Hepatocyte (in vitro differentiated cells): ENCODE measurements around the gene ZNF511. TPM values are rescaled to one million over a fixed set of nuclear protein-coding genes. Genes with fewer than 3 reads are reported as not detected.

Source experiments
- DNase-seq: peaks from one replicate; pipeline ENCODE4 v3.0.0-alpha.2; 2016; ENCODE audit warnings: low spot score
- H2AFZ ChIP-seq: fragments of 200-600 bp; sonication (generic); 2 replicates; pipeline ENCODE4 v1.6.0; 2016; ENCODE audit warnings: antibody characterized with exemption, mild to moderate bottlenecking
- H3K27ac ChIP-seq: fragments of 200-600 bp; sonication (generic); 2 replicates; pipeline ENCODE4 v1.5.1; 2016; ENCODE audit warnings: mild to moderate bottlenecking
- H3K27me3 ChIP-seq: fragments of 200-600 bp; sonication (generic); 2 replicates; pipeline ENCODE4 v1.6.1; 2016
- H3K36me3 ChIP-seq: fragments of 200-600 bp; sonication (generic); replicated peaks from 2 replicates; pipeline ENCODE4 v1.5.1; 2016; ENCODE audit warnings: low read depth; ENCODE audit not compliant: insufficient read depth
- H3K4me1 ChIP-seq: fragments of 200-600 bp; sonication (generic); 2 replicates; pipeline ENCODE4 v1.5.1; 2016; ENCODE audit warnings: mild to moderate bottlenecking, moderate library complexity; ENCODE audit not compliant: insufficient read depth
- H3K4me2 ChIP-seq: fragments of 200-600 bp; sonication (generic); 2 replicates; pipeline ENCODE4 v1.6.0; 2016
- H3K4me3 ChIP-seq: fragments of 200-600 bp; sonication (generic); 2 replicates; pipeline ENCODE4 v1.5.1; 2016; ENCODE audit warnings: mild to moderate bottlenecking
- H3K79me2 ChIP-seq: fragments of 200-600 bp; sonication (generic); 2 replicates; pipeline ENCODE4 v1.6.0; 2017; ENCODE audit warnings: mild to moderate bottlenecking
- H3K9me2 ChIP-seq: fragments of 200-600 bp; sonication (generic); replicated peaks from 2 replicates; pipeline ENCODE4 v1.6.0; 2017; ENCODE audit warnings: mild to moderate bottlenecking; ENCODE audit not compliant: insufficient read depth
- H3K9me3 ChIP-seq: fragments of 200-600 bp; sonication (generic); 2 replicates; pipeline ENCODE4 v1.5.1; 2016; ENCODE audit warnings: low read depth, mild to moderate bottlenecking
- H4K20me1 ChIP-seq: fragments of 200-600 bp; sonication (generic); 2 replicates; pipeline ENCODE4 v1.6.0; 2016; ENCODE audit warnings: mild to moderate bottlenecking; ENCODE audit not compliant: insufficient read depth, poor library complexity, severe bottlenecking
- CTCF ChIP-seq: fragments of 200-600 bp; sonication (generic); IDR thresholded peaks from 2 replicates; pipeline ENCODE4 v1.5.1; 2016; ENCODE audit warnings: antibody characterized with exemption, mild to moderate bottlenecking; ENCODE audit not compliant: poor library complexity
- EZH2 ChIP-seq: fragments of 200-600 bp; sonication (generic); IDR thresholded peaks from 2 replicates; pipeline ENCODE4 v1.6.1; 2016; ENCODE audit warnings: antibody characterized with exemption, mild to moderate bottlenecking, borderline replicate concordance
- EZH2phosphoT487 ChIP-seq: fragments of 200-600 bp; sonication (generic); IDR thresholded peaks from one replicate; pipeline ENCODE4 v1.6.1; 2018; ENCODE audit warnings: antibody characterized with exemption, mild to moderate bottlenecking, low read depth, moderate library complexity; ENCODE audit not compliant: unreplicated experiment, severe bottlenecking
- WGBS: methylation state at CpG from one replicate; pipeline ENCODE4 v1.1.6; 2016; ENCODE audit warnings: low lambda C conversion rate; ENCODE audit errors: missing lambda C conversion rate; 5-methylcytosine and 5-hydroxymethylcytosine counted together
- polyA plus RNA-seq: library from polyadenylated mRNA; unstranded; fragments of >200 nt; fragmentation: Nextera tagmentation; extraction: Ambion mirVana; gene quantifications from 2 replicates; pipeline ENCODE4 v1.2.1, GENCODE V29; 2016
- total RNA-seq: library from RNA; depleted of rRNA; stranded (reverse); fragments of >200 nt; gene quantifications from 2 replicates; pipeline ENCODE4 v1.2.3, GENCODE V29; 2014

The ZNF511 gene, protein sequence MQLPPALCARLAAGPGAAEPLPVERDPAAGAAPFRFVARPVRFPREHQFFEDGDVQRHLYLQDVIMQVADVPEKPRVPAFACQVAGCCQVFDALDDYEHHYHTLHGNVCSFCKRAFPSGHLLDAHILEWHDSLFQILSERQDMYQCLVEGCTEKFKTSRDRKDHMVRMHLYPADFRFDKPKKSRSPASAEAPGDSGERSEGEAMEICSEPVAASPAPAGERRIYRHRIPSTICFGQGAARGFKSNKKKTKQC
- total RNA-seq (26.1 and 36.9 TPM in 2 replicates), polyA plus RNA-seq (48.5 and 56.9 TPM in 2 replicates)

DNA sequence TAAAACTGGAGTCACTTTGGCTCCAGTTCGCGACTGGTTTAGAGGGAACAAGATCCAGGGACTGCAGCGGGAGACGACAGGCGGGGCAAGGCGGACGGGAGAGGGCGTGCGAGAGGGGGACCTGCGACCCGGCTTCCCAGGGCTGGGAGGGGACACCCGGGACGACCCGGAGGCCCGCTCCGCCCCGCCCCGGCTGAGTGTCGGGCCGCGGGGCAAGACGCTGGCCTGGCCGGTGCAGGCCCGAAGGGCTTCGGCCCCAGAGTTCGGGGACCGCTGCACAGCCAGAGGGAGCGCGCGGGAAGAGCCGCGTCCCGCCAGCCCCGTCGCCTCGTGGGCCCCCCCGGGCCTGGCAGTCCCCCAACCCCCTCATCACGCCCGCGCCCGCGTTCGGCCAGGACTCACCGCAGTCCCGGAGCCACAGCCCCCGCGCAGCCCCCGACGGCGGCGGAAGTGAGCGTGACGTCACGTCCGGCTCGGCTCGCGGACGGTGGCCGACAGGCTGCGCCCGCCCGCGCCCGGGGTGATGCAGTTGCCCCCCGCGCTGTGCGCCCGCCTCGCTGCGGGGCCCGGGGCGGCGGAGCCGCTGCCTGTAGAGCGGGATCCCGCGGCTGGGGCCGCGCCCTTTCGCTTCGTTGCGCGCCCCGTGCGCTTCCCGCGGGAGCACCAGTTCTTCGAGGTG, at the start of gene ZNF511, which contains the start of gene TUBGCP2:
TSS of gene ZNF511 (plus strand) at position 494 of the 679 bp plus-strand sequence. CDS start at position 524, 30 bp downstream.
TSS of gene TUBGCP2 (minus strand) at position 452 of the 679 bp plus-strand sequence. CDS start 5,931 bp downstream, outside the sequence.
- Histone ChIP-seq H3K9me2 (no peaks in the 10 kb centered on the region), H3K27ac (peak within 1 kb of the TSS; percentile 100), H3K79me2 (peaks cover 48% of the 10 kb centered on the region), H4K20me1 (peaks cover 41% of the 10 kb centered on the region), H3K36me3 (no peaks in the 10 kb centered on the region), H3K9me3 (no peaks in the 10 kb centered on the region), H3K4me2 (peak within 1 kb of the TSS; percentile 95), H3K4me1 (peaks cover 7% of the 10 kb centered on the region), H3K4me3 (peak within 1 kb of the TSS; percentile 100), H2AFZ (peak within 1 kb of the TSS; percentile 97), H3K27me3 (no peaks in the 10 kb centered on the region)
- peak; percentile 20 for TF ChIP-seq CTCF
- TF ChIP-seq EZH2phosphoT487, result no peak
- peak; percentile 94 for DNase-seq
- WGBS, result 2% methylated on average over 53 of the region's 89 CpGs

- no peak overlapping the region for H3K4me3 ChIP-seq
- WGBS, result 81% methylated on average over 12 of the region's 12 CpGs
- no peaks in the 10 kb centered on the region for H4K20me1 ChIP-seq
- no peaks in the 10 kb centered on the region for H3K9me2 ChIP-seq
- H3K9me3 ChIP-seq, result no peaks in the 10 kb centered on the region
- H3K36me3 ChIP-seq, result no peaks in the 10 kb centered on the region
- H3K4me2 ChIP-seq, result no peak overlapping the region
- no peaks in the 10 kb centered on the region for H3K27me3 ChIP-seq
- H2AFZ ChIP-seq, result no peak overlapping the region
- H3K79me2 ChIP-seq, result no peaks in the 10 kb centered on the region
- H3K27ac ChIP-seq, result no peak overlapping the region
- H3K4me1 ChIP-seq, result peaks cover 17% of the 10 kb centered on the region
- TF ChIP-seq EZH2 (no peak), EZH2phosphoT487 (no peak), CTCF (no peak)
- no peak for DNase-seq
Measured at GRCh38 chr10:133259602-133259989, 49.1 kb upstream of the ZNF511 start.

DNA sequence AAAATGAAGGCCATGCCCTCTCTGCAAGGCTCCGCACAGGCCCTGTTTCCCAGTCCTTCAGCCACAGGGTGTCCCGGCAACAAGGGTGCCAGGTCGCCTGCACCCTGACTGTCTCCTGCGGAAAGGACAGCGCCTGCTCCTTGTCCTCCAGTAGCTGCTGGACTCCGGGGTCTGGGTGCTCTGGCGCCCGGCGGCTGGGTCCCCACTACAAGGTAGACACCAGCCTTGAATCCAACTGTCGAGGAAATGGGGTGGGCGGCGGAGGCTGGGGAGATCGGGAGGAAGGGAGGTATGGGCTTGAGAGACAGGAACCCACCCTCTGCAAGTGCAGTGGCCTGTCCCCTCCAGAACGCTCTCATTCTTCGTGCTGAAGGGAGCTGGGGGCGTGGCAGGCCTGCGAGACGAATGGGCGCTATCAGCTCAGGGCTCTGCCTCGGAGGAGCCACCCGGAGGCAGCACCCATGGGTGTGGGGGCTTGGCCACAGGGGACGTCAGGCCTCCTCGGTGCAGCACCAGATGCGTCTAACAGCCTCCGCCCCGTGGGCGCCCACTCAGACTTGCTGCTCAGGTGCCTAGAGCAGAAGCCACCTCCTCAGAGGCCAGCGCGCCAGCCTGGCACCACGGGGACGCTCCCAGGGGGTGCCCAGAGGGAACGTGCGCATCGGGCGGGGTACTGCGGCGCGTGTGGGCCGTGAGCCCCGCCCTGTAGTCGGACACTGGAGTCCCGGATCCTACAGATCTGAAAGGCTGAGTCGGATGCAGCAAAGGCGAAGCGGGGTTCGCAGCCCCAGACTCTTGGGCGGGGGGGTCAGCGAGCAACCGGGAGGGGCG, 47.6 kb upstream of the ZNF511 start:
- WGBS, result 37% methylated on average over 41 of the region's 50 CpGs
- Histone ChIP-seq H3K36me3 (no peaks in the 10 kb centered on the region), H3K4me2 (peak overlapping the region; percentile 92), H3K9me2 (no peaks in the 10 kb centered on the region), H2AFZ (peak overlapping the region; percentile 62), H3K4me1 (peaks cover 17% of the 10 kb centered on the region), H3K4me3 (peak overlapping the region; percentile 96), H3K79me2 (no peaks in the 10 kb centered on the region), H4K20me1 (no peaks in the 10 kb centered on the region), H3K27me3 (no peaks in the 10 kb centered on the region), H3K27ac (peak overlapping the region; percentile 66), H3K9me3 (no peaks in the 10 kb centered on the region)
- TF ChIP-seq CTCF (no peak), EZH2 (no peak), EZH2phosphoT487 (no peak)
- peak; percentile 60 for DNase-seq
